Esophagus squamous epithelium (tissue), 4 donors: ENCODE results near the gene C16orf74.

Source experiments
- CTCF ChIP-seq, 6 experiments: fragments of 450-650 bp in 4 of 6; fragments of 200-600 bp in 2 of 6; sonication (generic) in 2 of 6; IDR thresholded peaks; one replicate each; pipeline ENCODE4 v1.5.1; 2016 to 2019; ENCODE audit warnings: antibody characterized with exemption in 6 of 6, mild to moderate bottlenecking in 4 of 6, moderate library complexity in 4 of 6
- POLR2A ChIP-seq, 4 donors: fragments of 450-650 bp; IDR thresholded peaks; one replicate each; pipeline ENCODE4 v1.6.1; 2017; ENCODE audit warnings: antibody characterized with exemption in 4 of 4, mild to moderate bottlenecking in 4 of 4, moderate library complexity in 3 of 4

DNA sequence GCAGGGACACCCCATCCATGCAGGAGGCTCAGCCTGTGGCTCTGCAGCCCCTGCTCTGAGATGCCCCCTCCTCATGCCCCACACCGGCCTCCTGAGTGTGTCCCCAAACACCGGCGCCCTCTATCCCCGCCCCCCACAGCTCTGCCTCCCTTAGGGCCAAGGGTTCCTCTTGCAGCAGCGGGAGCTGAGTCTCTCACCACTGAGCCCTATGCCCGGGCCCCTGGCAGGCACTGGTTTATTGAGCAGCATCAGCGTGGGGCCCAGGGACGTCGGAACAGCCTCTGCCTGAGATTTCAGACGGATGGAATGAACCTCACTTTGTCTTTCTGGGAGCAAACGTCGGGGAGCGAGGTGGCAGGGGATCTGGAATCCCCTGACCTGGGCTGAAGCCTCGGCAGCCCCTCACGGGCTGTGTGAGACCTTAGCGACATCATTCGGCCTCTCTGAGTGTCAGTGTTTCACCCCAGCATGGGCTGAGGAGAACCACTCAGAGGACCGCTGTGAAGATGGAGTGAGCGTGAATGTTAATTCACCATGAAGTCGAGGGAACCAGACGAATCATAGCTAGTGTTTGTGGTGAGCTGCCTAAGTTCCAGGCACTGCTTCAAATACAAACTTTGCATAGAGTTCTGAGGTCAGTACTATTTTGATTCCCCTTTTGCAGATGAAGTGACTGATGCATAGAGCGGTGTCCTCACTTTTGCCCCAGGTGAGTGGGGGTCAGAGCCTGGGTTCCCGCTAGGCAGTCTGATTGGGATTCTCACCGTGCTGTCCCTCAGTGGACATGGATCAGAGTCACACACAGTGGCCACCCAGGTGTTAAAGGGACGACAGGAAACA, 5.3 kb upstream of the C16orf74 start:
- TF ChIP-seq CTCF (IDR thresholded peaks at IDR 0.05) (no peak), POLR2A (IDR thresholded peaks at IDR 0.05) (peak in 1 of 4 donors; percentile 32)
